Peyer's patch (tissue), 4 donors: Measurements from ENCODE around the gene EFHD1.

ENCODE experiments used
- POLR2A ChIP-seq, 2 donors: fragments of 450-650 bp; IDR thresholded peaks; one replicate each; pipeline ENCODE4 v1.5.1; 2017; ENCODE audit warnings: antibody characterized with exemption in 2 of 2, mild to moderate bottlenecking in 2 of 2, moderate library complexity in 2 of 2
- TF ChIP-seq, protein P1 (sequence below), 6 experiments: fragments of 450-650 bp in 4 of 6; fragments of 200-600 bp in 2 of 6; sonication (generic) in 1 of 6; IDR thresholded peaks; one replicate each; pipeline ENCODE4 v1.5.1; 2017 to 2019; ENCODE audit warnings: antibody characterized with exemption in 6 of 6, mild to moderate bottlenecking in 3 of 6, moderate library complexity in 1 of 6

DNA sequence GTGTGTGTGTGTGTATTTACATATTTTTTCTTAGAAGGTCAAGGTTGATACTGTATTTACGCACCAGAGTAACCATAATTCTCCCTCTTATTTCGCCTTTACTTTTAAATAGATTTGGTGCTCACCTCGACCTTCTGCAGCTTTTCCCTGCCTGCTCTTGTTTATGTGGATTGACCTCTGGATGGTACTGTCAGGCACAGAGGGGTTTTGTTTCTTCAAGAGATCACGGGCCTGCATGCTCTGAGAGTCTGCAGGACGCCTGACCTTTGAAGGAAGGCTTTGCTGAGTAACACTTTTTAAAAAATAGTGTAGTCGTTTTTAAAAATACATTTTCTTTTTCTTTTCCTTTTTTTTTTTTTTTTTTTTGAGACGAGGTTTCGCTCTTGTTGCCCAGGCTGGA, 18.1 kb upstream of the EFHD1 start:
- TF ChIP-seq, protein P1, sequence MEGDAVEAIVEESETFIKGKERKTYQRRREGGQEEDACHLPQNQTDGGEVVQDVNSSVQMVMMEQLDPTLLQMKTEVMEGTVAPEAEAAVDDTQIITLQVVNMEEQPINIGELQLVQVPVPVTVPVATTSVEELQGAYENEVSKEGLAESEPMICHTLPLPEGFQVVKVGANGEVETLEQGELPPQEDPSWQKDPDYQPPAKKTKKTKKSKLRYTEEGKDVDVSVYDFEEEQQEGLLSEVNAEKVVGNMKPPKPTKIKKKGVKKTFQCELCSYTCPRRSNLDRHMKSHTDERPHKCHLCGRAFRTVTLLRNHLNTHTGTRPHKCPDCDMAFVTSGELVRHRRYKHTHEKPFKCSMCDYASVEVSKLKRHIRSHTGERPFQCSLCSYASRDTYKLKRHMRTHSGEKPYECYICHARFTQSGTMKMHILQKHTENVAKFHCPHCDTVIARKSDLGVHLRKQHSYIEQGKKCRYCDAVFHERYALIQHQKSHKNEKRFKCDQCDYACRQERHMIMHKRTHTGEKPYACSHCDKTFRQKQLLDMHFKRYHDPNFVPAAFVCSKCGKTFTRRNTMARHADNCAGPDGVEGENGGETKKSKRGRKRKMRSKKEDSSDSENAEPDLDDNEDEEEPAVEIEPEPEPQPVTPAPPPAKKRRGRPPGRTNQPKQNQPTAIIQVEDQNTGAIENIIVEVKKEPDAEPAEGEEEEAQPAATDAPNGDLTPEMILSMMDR (IDR thresholded peaks at IDR 0.05): no peak
- TF ChIP-seq POLR2A (IDR thresholded peaks at IDR 0.05): no peak
